GM18870 (cell line): ENCODE measurements around the gene TNS2.
A peak's percentile ranks its signal among the peaks of the same experiment; 100 is the strongest.

Experiments
- ATAC-seq: cut with Tn5 transposase; IDR thresholded peaks from one replicate; pipeline ENCODE4 v1.9.1; 2021; ENCODE audit warnings: moderate library complexity; ENCODE audit not compliant: unreplicated experiment

The TNS2 gene

GRCh38 chr12:53044052-53044581 lies 5.7 kb upstream of the TNS2 start:
- ATAC-seq: no peak

GRCh38 chr12:53044896-53045695 lies 4.8 kb upstream of the TNS2 start:
- ATAC-seq: no peak

GRCh38 chr12:53045696-53046045 lies 4.2 kb upstream of the TNS2 start:
- ATAC-seq: no peak

- no peak for ATAC-seq
Observed at GRCh38 chr12:53046655-53047220, 3.1 kb upstream of the TNS2 start.

GRCh38 chr12:53047221-53048032 lies 2.4 kb upstream of the TNS2 start:
- no peak for ATAC-seq

GRCh38 chr12:53048033-53048779 lies 1.7 kb upstream of the TNS2 start:
- no peak for ATAC-seq

GRCh38 chr12:53048780-53049401 lies 974 bp upstream of the TNS2 start:
- no peak for ATAC-seq

GRCh38 chr12:53050426-53051057 lies 677 bp downstream of the TNS2 start:
- no peak for ATAC-seq

- no peak for ATAC-seq
Observed at GRCh38 chr12:53051058-53051880, 1.4 kb downstream of the TNS2 start.

- no peak for ATAC-seq
Observed at GRCh38 chr12:53051881-53052412, 2.1 kb downstream of the TNS2 start.

- no peak for ATAC-seq
Observed at GRCh38 chr12:53052419-53053217, 2.8 kb downstream of the TNS2 start.

- no peak for ATAC-seq
Observed at GRCh38 chr12:53053218-53054111, 3.6 kb downstream of the TNS2 start.

GRCh38 chr12:53054112-53054878 lies 4.4 kb downstream of the TNS2 start:
- peak; percentile 82 for ATAC-seq

GRCh38 chr12:53055471-53056266 lies 5.8 kb downstream of the TNS2 start:
- no peak for ATAC-seq

GRCh38 chr12:53056296-53056695 lies 6.4 kb downstream of the TNS2 start:
- ATAC-seq: no peak

- ATAC-seq: no peak
Observed at GRCh38 chr12:53056901-53057300, 7.0 kb downstream of the TNS2 start.
